ENCODE data around the gene AK3.
A peak's percentile ranks its signal among the peaks of the same experiment; 100 is the strongest.
"Not testable (repeated sequence)": the region's sequence is repeated elsewhere in the genome, so short reads cannot be mapped to it uniquely, and the experiment has no call there.

Gene AK3

GRCh38 chr9:4740638-4741364 is at the start of gene AK3:
Gene AK3, minus strand, starts transcription at chr9:4741202. Its CDS starts 115 bp downstream, at chr9:4741087.
- peak; percentile 80 to 83 for DNase-seq (ENCODE audit: extremely low read depth in 1 of 2, low read depth in 1 of 2)

GRCh38 chr9:4788703-4789102 is 47.7 kb upstream of the AK3 start:
- DNase-seq (ENCODE audit: extremely low read depth in 1 of 2, low read depth in 1 of 2) = no peak

- DNase-seq (ENCODE audit: extremely low read depth in 1 of 2, low read depth in 1 of 2) = no peak
Observed at GRCh38 chr9:4787876-4788275, 46.9 kb upstream of the AK3 start.

GRCh38 chr9:4786599-4786998 is 45.6 kb upstream of the AK3 start:
- DNase-seq (ENCODE audit: extremely low read depth in 1 of 2, low read depth in 1 of 2) = no peak

- DNase-seq (ENCODE audit: extremely low read depth in 1 of 2, low read depth in 1 of 2) = no peak
Observed at GRCh38 chr9:4784403-4784802, 43.4 kb upstream of the AK3 start.

- DNase-seq (ENCODE audit: extremely low read depth in 1 of 2, low read depth in 1 of 2) = not testable (repeated sequence)
Observed at GRCh38 chr9:4783191-4783590, 42.2 kb upstream of the AK3 start.

GRCh38 chr9:4781408-4781807 is 40.4 kb upstream of the AK3 start:
- DNase-seq (ENCODE audit: extremely low read depth in 1 of 2, low read depth in 1 of 2) = no peak

- DNase-seq (ENCODE audit: extremely low read depth in 1 of 2, low read depth in 1 of 2) = no peak
Observed at GRCh38 chr9:4780651-4781050, 39.6 kb upstream of the AK3 start.

- DNase-seq (ENCODE audit: extremely low read depth in 1 of 2, low read depth in 1 of 2) = not testable (repeated sequence)
Observed at GRCh38 chr9:4774958-4775357, 34.0 kb upstream of the AK3 start.

GRCh38 chr9:4774209-4774608 is 33.2 kb upstream of the AK3 start:
- DNase-seq (ENCODE audit: extremely low read depth in 1 of 2, low read depth in 1 of 2) = no peak

- DNase-seq (ENCODE audit: extremely low read depth in 1 of 2, low read depth in 1 of 2) = no peak
Observed at GRCh38 chr9:4771788-4772187, 30.8 kb upstream of the AK3 start.

GRCh38 chr9:4769321-4770080 is 28.5 kb upstream of the AK3 start:
- DNase-seq (ENCODE audit: extremely low read depth in 1 of 2, low read depth in 1 of 2) = no peak

- DNase-seq (ENCODE audit: extremely low read depth in 1 of 2, low read depth in 1 of 2) = no peak
Observed at GRCh38 chr9:4768681-4769080, 27.7 kb upstream of the AK3 start.

GRCh38 chr9:4764033-4764432 is 23.0 kb upstream of the AK3 start:
- no peak for DNase-seq (ENCODE audit: extremely low read depth in 1 of 2, low read depth in 1 of 2)

- no peak for DNase-seq (ENCODE audit: extremely low read depth in 1 of 2, low read depth in 1 of 2)
Observed at GRCh38 chr9:4762886-4763541, 22.0 kb upstream of the AK3 start.

GRCh38 chr9:4762108-4762885 is 21.3 kb upstream of the AK3 start:
- DNase-seq (ENCODE audit: extremely low read depth in 1 of 2, low read depth in 1 of 2) = peak; percentile 19 to 59

GRCh38 chr9:4760122-4760521 is 19.1 kb upstream of the AK3 start:
- DNase-seq (ENCODE audit: extremely low read depth in 1 of 2, low read depth in 1 of 2) = no peak

- DNase-seq (ENCODE audit: extremely low read depth in 1 of 2, low read depth in 1 of 2) = no peak
Observed at GRCh38 chr9:4756420-4756819, 15.4 kb upstream of the AK3 start.

- no peak for DNase-seq (ENCODE audit: extremely low read depth in 1 of 2, low read depth in 1 of 2)
Observed at GRCh38 chr9:4755026-4755609, 14.1 kb upstream of the AK3 start.

- DNase-seq (ENCODE audit: extremely low read depth in 1 of 2, low read depth in 1 of 2) = not testable (repeated sequence)
Observed at GRCh38 chr9:4754530-4754929, 13.5 kb upstream of the AK3 start.
